Ovary (tissue), 9 donors: ENCODE data around the gene IL9. TPM values are rescaled to one million over a fixed set of nuclear protein-coding genes. Genes with fewer than 3 reads are reported as not detected.

Experiments
- DNase-seq, 5 donors: peaks; one replicate each; pipeline ENCODE4 v3.0.0-alpha.2; 2019 to 2020
- H3K27ac ChIP-seq, 2 donors: fragments of 200-600 bp; one replicate each; pipeline versions ENCODE4 v1.5.1 to v1.8.0; 2019 to 2022
- H3K27me3 ChIP-seq: fragments of 200-600 bp; one replicate; pipeline ENCODE4 v1.8.0; 2022
- H3K36me3 ChIP-seq: fragments of 200-600 bp; sonication (generic); one replicate; pipeline ENCODE4 v1.5.1; 2019
- H3K4me1 ChIP-seq: one replicate; pipeline ENCODE4 v1.8.1; 2013; ENCODE audit warnings: mild to moderate bottlenecking, moderate library complexity; ENCODE audit not compliant: insufficient read depth
- H3K4me3 ChIP-seq: fragments of 200-600 bp; sonication (generic); one replicate; pipeline ENCODE4 v1.5.1; 2017
- H3K9me3 ChIP-seq, 2 donors: fragments of 200-600 bp in 1 of 2; sonication (generic) in 1 of 2; one replicate each; pipeline versions ENCODE4 v1.5.1 to v1.8.1; 2013 to 2019; ENCODE audit warnings: mild to moderate bottlenecking in 1 of 2, moderate library complexity in 1 of 2
- CTCF ChIP-seq, 3 donors: fragments of 450-650 bp in 2 of 3; fragments of 200-600 bp in 1 of 3; IDR thresholded peaks; one replicate each; pipeline versions ENCODE4 v1.5.1 to v1.8.0; 2016 to 2022; ENCODE audit warnings: antibody characterized with exemption in 3 of 3, mild to moderate bottlenecking in 1 of 3
- EP300 ChIP-seq: sonication (generic); formaldehyde crosslinking; IDR thresholded peaks from one replicate; pipeline ENCODE4 v1.6.1; 2017; ENCODE audit warnings: antibody characterized with exemption
- POLR2A ChIP-seq: fragments of 450-650 bp; IDR thresholded peaks from one replicate; pipeline ENCODE4 v1.6.1; 2017; ENCODE audit warnings: antibody characterized with exemption, mild to moderate bottlenecking, moderate library complexity
- WGBS, 3 donors: extraction: QIAGEN DNeasy Blood & Tissue Kit in 1 of 3; methylation state at CpG; one replicate each; pipeline versions ENCODE4 v1.1.5 to v1.1.7; 2013 to 2017; 5-methylcytosine and 5-hydroxymethylcytosine counted together
- intact Hi-C, 4 donors: fragments of 100-400 bp; cut with DNase I; formaldehyde crosslinking; loops; one replicate each; pipeline versions ENCODE4 v1.11.0 to v1.15.1; 2022 to 2023
- polyA plus RNA-seq, 2 donors: library from polyadenylated mRNA; stranded (reverse); fragments of 200-250 nt in 1 of 2; fragments of 350-450 nt in 1 of 2; fragmentation: Illumina TruSeq in 1 of 2; extraction: RNeasy Lipid Tissue Mini Kit (QIAGEN cat#74804) in 1 of 2; gene quantifications; one replicate each; pipeline ENCODE4 v1.2.3, GENCODE V29; 2013 to 2014
- total RNA-seq, 7 donors: library from RNA; depleted of rRNA in 2 of 7; stranded (reverse); fragments of >200 nt in 2 of 7; fragmentation: NEBNext Ultra II Directional in 3 of 7; extraction: Animal tissue kit (Norgen Biotek cat#: 25700) in 3 of 7; gene quantifications; one replicate each; pipeline versions ENCODE4 v1.1.0 to v1.2.4, GENCODE V29; 2016 to 2023
- donor health status: DM: no; HTN: no; CAD: no; lungs with moderate emphysema.
- donor health status: DM: no; HTN: no; CAD: no.
- donor health status: Bipolar disorder and iron deficiency.
- donor health status: DM: yes; HTN: yes; CAD: no.
- donor health status: DM: no; HTN: no; CAD: no.
- donor health status: DM: yes; HTN: yes; CAD: no.

IL9 gene
- total and polyA plus RNA-seq, 9 donors: not detected

- WGBS, 3 donors: 10 to 18% (median 16%) methylated on average over 8 of the region's 8 CpGs
- intact Hi-C loops: loop anchor here in 3 of 4 donors (5.0 to 10.0 kb wide), 3 partner anchors 177 to 325 kb away; no protein-coding TSS in a partner anchor
- DNase-seq: peak; percentile 44 to 57 (median 52)
Observed at GRCh38 chr5:135887447-135887864, 8.2 kb downstream of the IL9 start.

GRCh38 chr5:135886136-135886535 is 9.5 kb downstream of the IL9 start:
- 40 to 57% (median 47%) methylated on average over 4 of the region's 4 CpGs for WGBS, 3 donors
- no peak overlapping the region for H3K27ac ChIP-seq

More at GRCh38 chr5:135887447-135887864, 8.2 kb downstream of the IL9 start:
- no peaks in the 10 kb centered on the region for H3K36me3 ChIP-seq
- H3K4me1 ChIP-seq: peaks cover 10% of the 10 kb centered on the region
- no peak overlapping the region for H3K27ac ChIP-seq
- TF ChIP-seq POLR2A (no peak), CTCF (IDR thresholded peaks at IDR 0.05) (peak; percentile 60 to 69 (median 65))
- H3K9me3 ChIP-seq: no peaks in the 10 kb centered on the region
- no peak overlapping the region for H3K4me3 ChIP-seq
- H3K27me3 ChIP-seq: no peaks in the 10 kb centered on the region

GRCh38 chr5:135885031-135885430 is 10.6 kb downstream of the IL9 start:
- Histone ChIP-seq H3K27me3 (no peaks in the 10 kb centered on the region), H3K4me1 (peaks cover 6% of the 10 kb centered on the region), H3K27ac (no peak overlapping the region), H3K9me3 (no peaks in the 10 kb centered on the region), H3K36me3 (no peaks in the 10 kb centered on the region), H3K4me3 (no peak overlapping the region)
- 86 to 92% (median 89%) methylated on average over 3 of the region's 3 CpGs for WGBS, 3 donors
- intact Hi-C loops: loop anchor here in 3 of 4 donors (5.0 to 10.0 kb wide), 3 partner anchors 180 to 327 kb away; no protein-coding TSS in a partner anchor
- DNase-seq: no peak
- no peak for TF ChIP-seq EP300
- TF ChIP-seq CTCF (IDR thresholded peaks at IDR 0.05): no peak
- TF ChIP-seq POLR2A: no peak

More at GRCh38 chr5:135886136-135886535, 9.5 kb downstream of the IL9 start:
- no peaks in the 10 kb centered on the region for H3K27me3 ChIP-seq
- intact Hi-C loops: loop anchor here in 3 of 4 donors (5.0 to 10.0 kb wide), 3 partner anchors 179 to 326 kb away; no protein-coding TSS in a partner anchor
- DNase-seq: no peak
- peaks cover 7% of the 10 kb centered on the region for H3K4me1 ChIP-seq
- no peaks in the 10 kb centered on the region for H3K36me3 ChIP-seq
- no peaks in the 10 kb centered on the region for H3K9me3 ChIP-seq
- TF ChIP-seq CTCF (IDR thresholded peaks at IDR 0.05): no peak
- no peak for TF ChIP-seq EP300
- no peak for TF ChIP-seq POLR2A
- no peak overlapping the region for H3K4me3 ChIP-seq

- H3K27me3 ChIP-seq: no peaks in the 10 kb centered on the region
- H3K27ac ChIP-seq: no peak overlapping the region
- no peaks in the 10 kb centered on the region for H3K9me3 ChIP-seq
- intact Hi-C loops: loop anchor here in 1 of 4 donors (10.0 kb wide), 1 partner anchor 181 kb away; no protein-coding TSS in a partner anchor
- H3K36me3 ChIP-seq: no peaks in the 10 kb centered on the region
- DNase-seq: no peak
- no peak overlapping the region for H3K4me3 ChIP-seq
- peaks cover 6% of the 10 kb centered on the region for H3K4me1 ChIP-seq
- TF ChIP-seq POLR2A (no peak), EP300 (no peak), CTCF (IDR thresholded peaks at IDR 0.05) (no peak)
- 74 to 83% (median 78%) methylated on average over 4 of the region's 4 CpGs for WGBS, 3 donors
Observed at GRCh38 chr5:135883441-135883840, 12.2 kb downstream of the IL9 start.
